Measurements from ENCODE around the gene RBM17. TPM values are rescaled to one million over a fixed set of nuclear protein-coding genes. Genes with fewer than 3 reads are reported as not detected.

RBM17 gene
- total and polyA plus RNA-seq, 2 of the 13 experiments (the other 11 are each of a cell fraction or from before 2014, with no cell fraction given), result 30.7 to 77.5 TPM

DNA sequence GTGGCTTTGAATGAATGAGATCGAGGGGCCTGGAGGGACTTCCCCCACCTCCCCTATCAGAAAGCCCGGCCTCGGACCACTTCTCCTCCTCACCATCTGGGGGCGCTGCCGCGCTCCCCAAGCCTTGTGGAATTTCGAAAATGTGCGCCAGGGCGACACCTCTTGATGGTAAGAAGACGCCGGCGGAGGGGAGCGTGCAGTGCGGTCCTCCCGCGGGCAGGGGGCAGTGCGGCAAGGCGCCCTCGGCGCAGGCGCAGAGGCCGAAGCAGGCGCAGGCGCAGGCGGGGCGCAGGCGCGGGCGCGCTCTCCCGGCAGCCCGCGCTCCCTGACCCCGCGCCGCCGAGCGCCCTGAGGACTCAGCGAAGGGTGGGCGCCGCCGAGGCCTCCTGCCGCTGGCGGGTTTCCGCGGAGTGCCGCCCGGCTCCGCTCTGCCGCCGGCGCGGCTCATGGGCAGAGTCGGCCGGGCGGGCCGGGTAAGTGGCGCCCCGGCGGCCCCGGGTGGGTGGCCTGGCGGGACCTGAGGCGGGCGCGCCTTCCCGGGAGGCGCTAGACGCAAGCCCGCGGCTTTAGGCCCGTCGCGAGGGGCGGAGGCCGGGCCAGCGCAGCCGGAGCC, at the start of gene RBM17 (continued):
- no peak for TF ChIP-seq LCORL (IDR thresholded peaks at IDR 0.05)
- TF ChIP-seq LCORL (CRISPR knock-in tag; IDR thresholded peaks at IDR 0.05), result peak; percentile 71
- TF ChIP-seq AGO2 (optimal IDR thresholded peaks at IDR 0.05; ENCODE audit: low read depth, low read length), result peak; percentile 58
- TF ChIP-seq DPF2 (CRISPR knock-in tag; IDR thresholded peaks at IDR 0.05; ENCODE audit: borderline replicate concordance, low read depth), result no peak
- TF ChIP-seq GZF1 (CRISPR knock-in tag; IDR thresholded peaks at IDR 0.05), result no peak
- no peak for TF ChIP-seq ZNF569 (CRISPR knock-in tag; IDR thresholded peaks at IDR 0.05; ENCODE audit: borderline replicate concordance)
- no peak; the same call in 1 of the 2 replicates for TF ChIP-seq ZNF121 (CRISPR knock-in tag; IDR thresholded peaks at IDR 0.05)
- TF ChIP-seq, protein P1, sequence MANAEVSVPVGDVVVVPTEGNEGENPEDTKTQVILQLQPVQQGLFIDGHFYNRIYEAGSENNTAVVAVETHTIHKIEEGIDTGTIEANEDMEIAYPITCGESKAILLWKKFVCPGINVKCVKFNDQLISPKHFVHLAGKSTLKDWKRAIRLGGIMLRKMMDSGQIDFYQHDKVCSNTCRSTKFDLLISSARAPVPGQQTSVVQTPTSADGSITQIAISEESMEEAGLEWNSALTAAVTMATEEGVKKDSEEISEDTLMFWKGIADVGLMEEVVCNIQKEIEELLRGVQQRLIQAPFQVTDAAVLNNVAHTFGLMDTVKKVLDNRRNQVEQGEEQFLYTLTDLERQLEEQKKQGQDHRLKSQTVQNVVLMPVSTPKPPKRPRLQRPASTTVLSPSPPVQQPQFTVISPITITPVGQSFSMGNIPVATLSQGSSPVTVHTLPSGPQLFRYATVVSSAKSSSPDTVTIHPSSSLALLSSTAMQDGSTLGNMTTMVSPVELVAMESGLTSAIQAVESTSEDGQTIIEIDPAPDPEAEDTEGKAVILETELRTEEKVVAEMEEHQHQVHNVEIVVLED (CRISPR knock-in tag; IDR thresholded peaks at IDR 0.05; ENCODE audit: borderline replicate concordance), result peak; percentile 38; the same call in 1 of the 2 replicates

DNA sequence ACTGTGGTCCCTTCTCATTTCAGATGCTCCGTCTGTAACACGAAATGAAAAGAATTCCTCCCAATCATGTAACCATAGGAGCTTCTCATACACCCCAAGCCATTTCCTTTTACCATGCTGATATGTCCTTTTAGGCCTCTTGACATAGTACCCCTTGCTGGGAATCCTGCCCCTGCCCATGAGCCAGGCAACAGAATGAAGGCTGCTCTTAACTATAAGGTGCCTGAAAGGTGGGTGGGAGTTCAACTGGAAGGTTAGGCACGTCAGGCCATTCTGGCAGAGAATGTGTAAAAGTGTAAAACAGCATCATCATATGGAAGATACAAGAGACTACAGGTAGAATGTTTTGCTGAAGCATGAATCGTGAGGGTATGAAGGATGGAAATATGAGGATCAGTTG, 49.1 kb upstream of the RBM17 start:
- H3K27ac ChIP-seq (ENCODE audit: extremely low read length, insufficient read depth, low read length), result no peak overlapping the region
- H3K9ac ChIP-seq (ENCODE audit: insufficient read depth, low read depth, low read length), result no peak overlapping the region
- H3K4me1 ChIP-seq (ENCODE audit: insufficient read depth, low read length), result no peaks in the 10 kb centered on the region
- H3K4me2 ChIP-seq (ENCODE audit: low read depth, low read length), result no peak overlapping the region
- ChIA-PET POLR2A (no interaction called here), CTCF (ENCODE audit: low intra/inter-chr PET ratio, low total read pairs) (no interaction called here)
- H3K4me3 ChIP-seq (replicated peaks in 1 of 3; ENCODE audit: insufficient read depth in 1 of 3, low read depth in 2 of 3, low read length in 3 of 3), result no peak overlapping the region
- no peaks in the 10 kb centered on the region for H3K36me3 ChIP-seq (replicated peaks in 1 of 2; ENCODE audit: control insufficient read depth in 1 of 2, insufficient read depth in 2 of 2, low read length in 2 of 2)
- peaks cover 0 to 35% of the 10 kb centered on the region in 2 experiments; a peak in 4 of 5 replicates for H3K27me3 ChIP-seq (ENCODE audit: control insufficient read depth in 1 of 2, insufficient read depth in 2 of 2, low read length in 2 of 2)
- FAIRE-seq (no peak), DNase-seq (ENCODE audit: low spot score) (no peak), ATAC-seq (no peak)
- WGBS (ENCODE audit: low lambda C conversion rate), result 1% methylated on average over 4 of the region's 4 CpGs
- in situ Hi-C loops (cut with HindIII; ENCODE audit: extremely low pct_ligation_motif_present, low pct_unique_long_range_greater_than_20kb), result no loop called here
- no peak overlapping the region for H2AFZ ChIP-seq (ENCODE audit: low read length)
- no peaks in the 10 kb centered on the region for H3K9me3 ChIP-seq (ENCODE audit: low read length)
- H3K79me2 ChIP-seq (ENCODE audit: insufficient read depth, low read length), result no peaks in the 10 kb centered on the region
- BruUV-seq (replicated peaks), result no TSS peak
- no peaks in the 10 kb centered on the region for H4K20me1 ChIP-seq (ENCODE audit: insufficient read depth, low read length)
- intact Hi-C loops (cut with micrococcal nuclease; ENCODE audit: unreplicated experiment), result no loop called here
- TF ChIP-seq ZFP62 (CRISPR knock-in tag; IDR thresholded peaks at IDR 0.05) (no peak), NCOA1 (CRISPR knock-in tag; IDR thresholded peaks at IDR 0.05) (no peak), FOXP1 (IDR thresholded peaks at IDR 0.05) (no peak), FOXP1 (CRISPR knock-in tag; IDR thresholded peaks at IDR 0.05) (no peak), ONECUT2 (CRISPR knock-in tag; IDR thresholded peaks at IDR 0.05) (no peak), ZSCAN22 (CRISPR knock-in tag; IDR thresholded peaks at IDR 0.05) (no peak), FOXA3 (CRISPR knock-in tag; IDR thresholded peaks at IDR 0.05) (no peak), ZMYM2 (CRISPR knock-in tag; IDR thresholded peaks at IDR 0.05) (no peak), RFXANK (CRISPR knock-in tag; IDR thresholded peaks at IDR 0.05) (no peak), ZFP37 (CRISPR knock-in tag; IDR thresholded peaks at IDR 0.05; ENCODE audit: borderline replicate concordance) (no peak), SKI (IDR thresholded peaks at IDR 0.05; ENCODE audit: partially characterized antibody) (no peak), ZBTB7A (CRISPR knock-in tag; IDR thresholded peaks at IDR 0.05) (no peak)
- TF ChIP-seq, protein P2, sequence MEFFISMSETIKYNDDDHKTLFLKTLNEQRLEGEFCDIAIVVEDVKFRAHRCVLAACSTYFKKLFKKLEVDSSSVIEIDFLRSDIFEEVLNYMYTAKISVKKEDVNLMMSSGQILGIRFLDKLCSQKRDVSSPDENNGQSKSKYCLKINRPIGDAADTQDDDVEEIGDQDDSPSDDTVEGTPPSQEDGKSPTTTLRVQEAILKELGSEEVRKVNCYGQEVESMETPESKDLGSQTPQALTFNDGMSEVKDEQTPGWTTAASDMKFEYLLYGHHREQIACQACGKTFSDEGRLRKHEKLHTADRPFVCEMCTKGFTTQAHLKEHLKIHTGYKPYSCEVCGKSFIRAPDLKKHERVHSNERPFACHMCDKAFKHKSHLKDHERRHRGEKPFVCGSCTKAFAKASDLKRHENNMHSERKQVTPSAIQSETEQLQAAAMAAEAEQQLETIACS (CRISPR knock-in tag; IDR thresholded peaks at IDR 0.05), result no peak
- TF ChIP-seq, protein P3, sequence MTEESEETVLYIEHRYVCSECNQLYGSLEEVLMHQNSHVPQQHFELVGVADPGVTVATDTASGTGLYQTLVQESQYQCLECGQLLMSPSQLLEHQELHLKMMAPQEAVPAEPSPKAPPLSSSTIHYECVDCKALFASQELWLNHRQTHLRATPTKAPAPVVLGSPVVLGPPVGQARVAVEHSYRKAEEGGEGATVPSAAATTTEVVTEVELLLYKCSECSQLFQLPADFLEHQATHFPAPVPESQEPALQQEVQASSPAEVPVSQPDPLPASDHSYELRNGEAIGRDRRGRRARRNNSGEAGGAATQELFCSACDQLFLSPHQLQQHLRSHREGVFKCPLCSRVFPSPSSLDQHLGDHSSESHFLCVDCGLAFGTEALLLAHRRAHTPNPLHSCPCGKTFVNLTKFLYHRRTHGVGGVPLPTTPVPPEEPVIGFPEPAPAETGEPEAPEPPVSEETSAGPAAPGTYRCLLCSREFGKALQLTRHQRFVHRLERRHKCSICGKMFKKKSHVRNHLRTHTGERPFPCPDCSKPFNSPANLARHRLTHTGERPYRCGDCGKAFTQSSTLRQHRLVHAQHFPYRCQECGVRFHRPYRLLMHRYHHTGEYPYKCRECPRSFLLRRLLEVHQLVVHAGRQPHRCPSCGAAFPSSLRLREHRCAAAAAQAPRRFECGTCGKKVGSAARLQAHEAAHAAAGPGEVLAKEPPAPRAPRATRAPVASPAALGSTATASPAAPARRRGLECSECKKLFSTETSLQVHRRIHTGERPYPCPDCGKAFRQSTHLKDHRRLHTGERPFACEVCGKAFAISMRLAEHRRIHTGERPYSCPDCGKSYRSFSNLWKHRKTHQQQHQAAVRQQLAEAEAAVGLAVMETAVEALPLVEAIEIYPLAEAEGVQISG (CRISPR knock-in tag; IDR thresholded peaks at IDR 0.05), result no peak

Data from HepG2 (cell line).